ENCODE data around the gene STRBP. TPM values are rescaled to one million over a fixed set of nuclear protein-coding genes. Genes with fewer than 3 reads are reported as not detected.

The STRBP gene
- total RNA-seq, 2 donors from 2014 or later, result 2.8 to 3.3 TPM

- H3K36me3 ChIP-seq, result no peaks in the 10 kb centered on the region
- no peak for ATAC-seq (ENCODE audit: insufficient number of reproducible peaks, low FRiP score, low read depth)
- no peak for TF ChIP-seq CTCF (IDR thresholded peaks at IDR 0.05)
- no peak overlapping the region for H3K27ac ChIP-seq
- no peak overlapping the region for H3K4me3 ChIP-seq
- H3K4me1 ChIP-seq (ENCODE audit: control insufficient read depth in 1 of 2, low read depth in 2 of 2), result no peaks in the 10 kb centered on the region
- no peaks in the 10 kb centered on the region for H3K9me3 ChIP-seq
- DNase-seq (ENCODE audit: low spot score), result no peak
- no peaks in the 10 kb centered on the region for H3K27me3 ChIP-seq (replicated peaks; ENCODE audit: insufficient read depth)
These were observed 136.4 kb downstream of the STRBP start for GRCh38 chr9:123131993-123132392.

- H3K36me3 ChIP-seq, result no peaks in the 10 kb centered on the region
- H3K9me3 ChIP-seq, result no peaks in the 10 kb centered on the region
- no peaks in the 10 kb centered on the region for H3K4me1 ChIP-seq (ENCODE audit: control insufficient read depth in 1 of 2, low read depth in 2 of 2)
- ATAC-seq (ENCODE audit: insufficient number of reproducible peaks, low FRiP score, low read depth), result no peak
- no peak for DNase-seq (ENCODE audit: low spot score)
- no peaks in the 10 kb centered on the region for H3K27me3 ChIP-seq (replicated peaks; ENCODE audit: insufficient read depth)
- H3K27ac ChIP-seq, result no peak overlapping the region
- no peak for TF ChIP-seq CTCF (IDR thresholded peaks at IDR 0.05)
- no peak overlapping the region for H3K4me3 ChIP-seq
These were observed 137.1 kb downstream of the STRBP start for GRCh38 chr9:123131258-123131657.

- TF ChIP-seq CTCF (IDR thresholded peaks at IDR 0.05), result no peak
- Histone ChIP-seq H3K4me1 (ENCODE audit: control insufficient read depth in 1 of 2, low read depth in 2 of 2) (no peaks in the 10 kb centered on the region), H3K9me3 (no peaks in the 10 kb centered on the region), H3K27ac (no peak overlapping the region), H3K4me3 (no peak overlapping the region), H3K27me3 (replicated peaks; ENCODE audit: insufficient read depth) (no peaks in the 10 kb centered on the region), H3K36me3 (no peaks in the 10 kb centered on the region)
- DNase-seq (ENCODE audit: low spot score) (no peak), ATAC-seq (ENCODE audit: insufficient number of reproducible peaks, low FRiP score, low read depth) (no peak)
These were observed 139.0 kb downstream of the STRBP start for GRCh38 chr9:123129423-123129822.

- no peak overlapping the region for H3K27ac ChIP-seq
- H3K36me3 ChIP-seq, result no peaks in the 10 kb centered on the region
- no peak overlapping the region for H3K4me3 ChIP-seq
- no peaks in the 10 kb centered on the region for H3K27me3 ChIP-seq (replicated peaks; ENCODE audit: insufficient read depth)
- no peaks in the 10 kb centered on the region for H3K9me3 ChIP-seq
- no peak for DNase-seq (ENCODE audit: low spot score)
- H3K4me1 ChIP-seq (ENCODE audit: control insufficient read depth in 1 of 2, low read depth in 2 of 2), result no peaks in the 10 kb centered on the region
- TF ChIP-seq CTCF (IDR thresholded peaks at IDR 0.05), result no peak
- no peak for ATAC-seq (ENCODE audit: insufficient number of reproducible peaks, low FRiP score, low read depth)
These were observed 139.8 kb downstream of the STRBP start for GRCh38 chr9:123128591-123128990.

GRCh38 chr9:123127512-123128075, 140.8 kb downstream of the STRBP start:
- Histone ChIP-seq H3K27me3 (replicated peaks; ENCODE audit: insufficient read depth) (no peaks in the 10 kb centered on the region), H3K4me1 (ENCODE audit: control insufficient read depth in 1 of 2, low read depth in 2 of 2) (no peaks in the 10 kb centered on the region), H3K9me3 (no peaks in the 10 kb centered on the region), H3K4me3 (no peak overlapping the region), H3K36me3 (no peaks in the 10 kb centered on the region), H3K27ac (no peak overlapping the region)
- no peak for DNase-seq (ENCODE audit: low spot score)
- ATAC-seq (ENCODE audit: insufficient number of reproducible peaks, low FRiP score, low read depth), result no peak
- TF ChIP-seq CTCF (IDR thresholded peaks at IDR 0.05), result no peak
